PC-9 (cell line): ENCODE results near the gene NECAB3.

Experiments used
- EZH2 ChIP-seq: fragments of 200-600 bp; sonication (generic); IDR thresholded peaks from 2 replicates; pipeline ENCODE4 v1.8.0; 2017; ENCODE audit warnings: antibody characterized with exemption, low read depth
- TF ChIP-seq, protein P1 (sequence below): fragments of 200-600 bp; sonication (generic); conservative IDR thresholded peaks from 2 replicates; pipeline ENCODE4 v1.6.1; 2017; ENCODE audit warnings: mixed run types, antibody characterized with exemption, mild to moderate bottlenecking, moderate library complexity

DNA sequence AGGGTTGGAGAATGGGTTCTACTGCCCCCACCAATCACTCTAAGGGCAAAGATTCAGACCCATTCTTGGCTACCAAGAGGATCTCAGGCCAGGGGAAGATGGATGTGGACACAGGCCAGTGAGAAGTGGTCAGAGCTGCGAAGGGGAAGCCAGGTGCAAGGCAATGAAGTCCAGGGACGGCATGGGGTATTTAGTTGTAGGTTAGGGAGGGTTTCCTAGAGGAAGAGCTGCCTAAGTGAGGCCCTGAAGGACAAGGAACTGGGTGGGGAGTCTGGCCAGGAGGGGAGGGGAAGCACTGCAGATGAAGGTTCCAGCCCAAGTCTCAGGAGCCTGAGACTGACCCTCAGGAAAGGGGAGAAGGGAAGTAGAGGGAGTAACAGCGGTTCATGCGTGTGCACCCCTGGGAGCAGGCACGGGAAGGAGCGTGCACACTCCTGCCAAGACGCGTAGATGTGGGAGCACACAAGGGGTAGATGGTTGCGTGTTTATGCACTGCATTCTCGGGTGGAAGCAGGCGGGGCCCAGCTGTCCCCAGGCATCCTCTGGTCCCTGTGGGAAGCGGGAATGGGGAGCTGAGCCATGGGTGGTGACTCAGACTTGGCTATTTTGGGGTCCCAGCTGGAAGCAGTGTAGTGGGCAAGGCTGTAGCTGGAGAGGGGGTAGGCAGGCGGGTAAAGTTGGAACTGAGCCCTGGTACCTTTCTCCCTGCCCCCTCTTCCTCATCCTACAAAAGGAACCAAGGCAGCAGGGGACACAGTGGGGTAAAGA is 4.2 kb downstream of the NECAB3 start:
- TF ChIP-seq, protein P1, sequence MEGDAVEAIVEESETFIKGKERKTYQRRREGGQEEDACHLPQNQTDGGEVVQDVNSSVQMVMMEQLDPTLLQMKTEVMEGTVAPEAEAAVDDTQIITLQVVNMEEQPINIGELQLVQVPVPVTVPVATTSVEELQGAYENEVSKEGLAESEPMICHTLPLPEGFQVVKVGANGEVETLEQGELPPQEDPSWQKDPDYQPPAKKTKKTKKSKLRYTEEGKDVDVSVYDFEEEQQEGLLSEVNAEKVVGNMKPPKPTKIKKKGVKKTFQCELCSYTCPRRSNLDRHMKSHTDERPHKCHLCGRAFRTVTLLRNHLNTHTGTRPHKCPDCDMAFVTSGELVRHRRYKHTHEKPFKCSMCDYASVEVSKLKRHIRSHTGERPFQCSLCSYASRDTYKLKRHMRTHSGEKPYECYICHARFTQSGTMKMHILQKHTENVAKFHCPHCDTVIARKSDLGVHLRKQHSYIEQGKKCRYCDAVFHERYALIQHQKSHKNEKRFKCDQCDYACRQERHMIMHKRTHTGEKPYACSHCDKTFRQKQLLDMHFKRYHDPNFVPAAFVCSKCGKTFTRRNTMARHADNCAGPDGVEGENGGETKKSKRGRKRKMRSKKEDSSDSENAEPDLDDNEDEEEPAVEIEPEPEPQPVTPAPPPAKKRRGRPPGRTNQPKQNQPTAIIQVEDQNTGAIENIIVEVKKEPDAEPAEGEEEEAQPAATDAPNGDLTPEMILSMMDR: no peak
- no peak for TF ChIP-seq EZH2
